CD4-positive, alpha-beta T cell (primary cell): Measurements from ENCODE around the gene TBPL2. TPM values are rescaled to one million over a fixed set of nuclear protein-coding genes. Genes with fewer than 3 reads are reported as not detected.

Experiments used
- ATAC-seq: fragments of 200-7000 bp; cut with Tn5 transposase; one replicate; pipeline ENCODE4 v1.10.0; 2022; ENCODE audit warnings: mild to moderate bottlenecking; ENCODE audit not compliant: poor library complexity
- CTCF ChIA-PET: fragments of 350-600 bp; sonication (Branson Sonifier 250); formaldehyde crosslinking; loops from one replicate; lab custom pipeline; 2021; ENCODE audit warnings: antibody characterized with exemption, inconsistent platforms; lab: Charles Lee
- POLR2A ChIA-PET: fragments of 350-600 bp; sonication (Branson Sonifier 250); formaldehyde crosslinking; loops from one replicate; lab custom pipeline; 2021; ENCODE audit warnings: antibody characterized with exemption, inconsistent platforms; lab: Charles Lee
- DNase-seq, 14 experiments: peaks; one replicate each; pipeline ENCODE4 v3.0.0-alpha.2; 2013 to 2020; ENCODE audit warnings: mixed read lengths in 2 of 14
- H3K27ac ChIP-seq, 2 donors: one replicate each; pipeline versions ENCODE4 v1.5.1 to v1.7.0; 2013; ENCODE audit warnings: low read length in 2 of 2, low read depth in 1 of 2, mild to moderate bottlenecking in 1 of 2
- H3K27me3 ChIP-seq, 2 experiments: 1 replicate in 1 of 2; 2 replicates in 1 of 2; pipeline versions ENCODE4 v1.6.1 to v1.7.0; 2013; ENCODE audit warnings: low read length in 2 of 2, control low read depth in 1 of 2, mild to moderate bottlenecking in 1 of 2, moderate library complexity in 1 of 2; ENCODE audit not compliant: insufficient read depth in 2 of 2, control insufficient read depth in 1 of 2
- H3K36me3 ChIP-seq: one replicate; pipeline ENCODE4 v1.6.1; 2013; ENCODE audit warnings: low read length, control low read depth; ENCODE audit not compliant: insufficient read depth
- H3K4me1 ChIP-seq: one replicate; pipeline ENCODE4 v1.6.1; 2013; ENCODE audit warnings: low read length, control low read depth; ENCODE audit not compliant: insufficient read depth
- H3K4me3 ChIP-seq: one replicate; pipeline ENCODE4 v1.5.1; 2013; ENCODE audit warnings: mild to moderate bottlenecking, low read length, moderate library complexity
- H3K9me3 ChIP-seq, 2 experiments: 1 replicate in 1 of 2; 2 replicates in 1 of 2; pipeline versions ENCODE4 v1.6.1 to v1.7.0; 2013; ENCODE audit warnings: low read length in 2 of 2, mild to moderate bottlenecking in 2 of 2, control low read depth in 1 of 2, moderate library complexity in 1 of 2; ENCODE audit not compliant: control insufficient read depth in 1 of 2, insufficient read depth in 1 of 2
- H3K27ac Mint-ChIP-seq: one replicate; pipeline ENCODE4 v1.8.0; 2020; ENCODE audit warnings: mixed read lengths
- H3K27me3 Mint-ChIP-seq: one replicate; pipeline ENCODE4 v1.8.0; 2021; ENCODE audit warnings: mixed read lengths
- H3K36me3 Mint-ChIP-seq: one replicate; pipeline ENCODE4 v1.8.0; 2021; ENCODE audit warnings: low read depth, mixed read lengths
- H3K4me1 Mint-ChIP-seq: one replicate; pipeline ENCODE4 v1.8.0; 2021; ENCODE audit warnings: low read depth, mixed read lengths
- H3K4me3 Mint-ChIP-seq: one replicate; pipeline ENCODE4 v1.8.0; 2020; ENCODE audit warnings: mild to moderate bottlenecking, mixed read lengths
- H3K9me3 Mint-ChIP-seq: one replicate; pipeline ENCODE4 v1.8.0; 2020; ENCODE audit warnings: mixed read lengths
- intact Hi-C, 2 experiments: fragments of 100-400 bp; cut with DNase I in 1 of 2; cut with micrococcal nuclease in 1 of 2; formaldehyde crosslinking; loops; one replicate each; pipeline versions ENCODE4 v1.15.1 to v1.9.0; 2023 to 2025; cut with DNase I, micrococcal nuclease
- total RNA-seq, 174 experiments: library from RNA in 2 of 174; stranded (reverse) in 2 of 174; gene quantifications; one replicate each; pipeline ENCODE4 v1.2.3 and lab custom pipeline; 2021 to 2026
- TF ChIP-seq, protein P1 (sequence below): fragments of 200-600 bp; IDR thresholded peaks from one replicate; pipeline ENCODE4 v1.8.0; 2022; ENCODE audit warnings: antibody characterized with exemption, mild to moderate bottlenecking

Gene TBPL2
- total RNA-seq, 2 experiments from 2014 or later, result not detected

DNA sequence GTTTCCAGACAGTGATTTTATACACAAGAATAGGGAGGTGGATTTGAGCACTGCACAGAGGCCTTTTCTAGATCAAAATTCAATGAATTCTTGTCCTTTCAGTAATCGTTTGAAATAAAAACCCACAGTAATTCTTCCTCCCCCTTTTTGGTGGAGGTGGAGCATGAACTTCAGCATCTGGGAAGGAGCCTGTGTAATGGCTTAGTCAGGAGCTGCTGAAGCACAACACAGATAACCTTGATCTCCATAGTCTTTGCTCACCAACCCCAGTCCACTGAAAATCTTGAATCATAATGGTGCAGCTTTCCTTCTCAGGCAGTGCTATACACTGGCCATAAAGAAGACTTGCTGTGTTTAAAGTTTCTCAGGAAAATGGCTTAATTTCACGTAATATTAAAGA, 6.4 kb upstream of the TBPL2 start:
- H3K27me3 Mint-ChIP-seq, result no peaks in the 10 kb centered on the region
- H3K4me3 Mint-ChIP-seq, result no peak overlapping the region
- Histone ChIP-seq H3K4me3 (no peak overlapping the region), H3K4me1 (no peaks in the 10 kb centered on the region), H3K9me3 (no peaks in the 10 kb centered on the region), H3K36me3 (no peaks in the 10 kb centered on the region), H3K27me3 (no peaks in the 10 kb centered on the region), H3K27ac (no peak overlapping the region)
- DNase-seq (no peak), ATAC-seq (no peak)
- H3K9me3 Mint-ChIP-seq, result no peaks in the 10 kb centered on the region
- H3K4me1 Mint-ChIP-seq, result no peaks in the 10 kb centered on the region
- no peak overlapping the region for H3K27ac Mint-ChIP-seq
- TF ChIP-seq, protein P1, sequence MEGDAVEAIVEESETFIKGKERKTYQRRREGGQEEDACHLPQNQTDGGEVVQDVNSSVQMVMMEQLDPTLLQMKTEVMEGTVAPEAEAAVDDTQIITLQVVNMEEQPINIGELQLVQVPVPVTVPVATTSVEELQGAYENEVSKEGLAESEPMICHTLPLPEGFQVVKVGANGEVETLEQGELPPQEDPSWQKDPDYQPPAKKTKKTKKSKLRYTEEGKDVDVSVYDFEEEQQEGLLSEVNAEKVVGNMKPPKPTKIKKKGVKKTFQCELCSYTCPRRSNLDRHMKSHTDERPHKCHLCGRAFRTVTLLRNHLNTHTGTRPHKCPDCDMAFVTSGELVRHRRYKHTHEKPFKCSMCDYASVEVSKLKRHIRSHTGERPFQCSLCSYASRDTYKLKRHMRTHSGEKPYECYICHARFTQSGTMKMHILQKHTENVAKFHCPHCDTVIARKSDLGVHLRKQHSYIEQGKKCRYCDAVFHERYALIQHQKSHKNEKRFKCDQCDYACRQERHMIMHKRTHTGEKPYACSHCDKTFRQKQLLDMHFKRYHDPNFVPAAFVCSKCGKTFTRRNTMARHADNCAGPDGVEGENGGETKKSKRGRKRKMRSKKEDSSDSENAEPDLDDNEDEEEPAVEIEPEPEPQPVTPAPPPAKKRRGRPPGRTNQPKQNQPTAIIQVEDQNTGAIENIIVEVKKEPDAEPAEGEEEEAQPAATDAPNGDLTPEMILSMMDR, result no peak
- POLR2A ChIA-PET, result no interaction called here
- no peaks in the 10 kb centered on the region for H3K36me3 Mint-ChIP-seq
- intact Hi-C loops, result loop anchor here (2.0 to 10.0 kb wide), 3 partner anchors 208 to 1028 kb away; no protein-coding TSS in a partner anchor
- CTCF ChIA-PET, result interaction anchor here (0.5 to 1.6 kb wide), 12 partner anchors 9 to 1027 kb away, joined by 3 to 8 read pairs (median 3); no protein-coding TSS in a partner anchor

DNA sequence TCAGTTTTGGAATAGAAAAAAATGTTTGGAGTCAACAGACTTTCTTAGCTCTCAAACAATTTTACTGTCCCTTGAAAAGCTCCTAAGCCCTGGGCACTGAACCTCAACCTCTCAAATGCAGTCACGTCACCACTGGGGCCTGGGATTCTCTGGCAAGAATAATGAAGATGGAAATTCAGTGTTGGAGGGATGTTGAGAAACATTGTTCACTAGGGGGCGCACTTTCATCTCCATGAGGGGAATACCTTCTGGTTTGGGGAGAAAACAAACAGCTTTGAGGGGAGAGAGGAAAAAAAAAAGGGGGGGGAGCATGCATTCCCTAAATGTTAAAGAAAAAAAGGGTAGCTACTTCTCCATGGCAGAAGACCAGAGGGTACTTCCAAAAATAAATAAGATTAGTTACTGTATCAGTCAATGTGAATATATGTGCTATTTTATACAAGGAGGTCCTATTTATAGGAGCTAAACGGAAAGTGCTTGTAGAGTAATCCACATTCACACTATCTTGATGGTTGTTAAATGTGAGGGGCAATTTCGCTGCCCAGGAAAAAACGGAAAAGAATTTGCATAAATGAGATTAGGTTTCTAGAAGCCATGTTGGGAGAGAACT, 5.8 kb upstream of the TBPL2 start:
- ChIA-PET CTCF (interaction anchor here (0.5 to 1.6 kb wide), 14 partner anchors 8 to 1028 kb away, joined by 3 to 8 read pairs (median 3); no protein-coding TSS in a partner anchor), POLR2A (no interaction called here)
- intact Hi-C loops, result loop anchor here (2.0 to 10.0 kb wide), 3 partner anchors 209 to 1029 kb away; no protein-coding TSS in a partner anchor
- no peaks in the 10 kb centered on the region for H3K36me3 Mint-ChIP-seq
- Histone ChIP-seq H3K36me3 (no peaks in the 10 kb centered on the region), H3K27me3 (no peaks in the 10 kb centered on the region), H3K4me1 (no peaks in the 10 kb centered on the region), H3K4me3 (no peak overlapping the region), H3K27ac (no peak overlapping the region), H3K9me3 (no peaks in the 10 kb centered on the region)
- ATAC-seq (no peak), DNase-seq (peak; percentile 12 to 80 (median 36))
- TF ChIP-seq, protein P1, result peak; percentile 68
- H3K4me3 Mint-ChIP-seq, result no peak overlapping the region
- no peaks in the 10 kb centered on the region for H3K4me1 Mint-ChIP-seq
- H3K9me3 Mint-ChIP-seq, result no peaks in the 10 kb centered on the region
- no peaks in the 10 kb centered on the region for H3K27me3 Mint-ChIP-seq
- no peak overlapping the region for H3K27ac Mint-ChIP-seq

DNA sequence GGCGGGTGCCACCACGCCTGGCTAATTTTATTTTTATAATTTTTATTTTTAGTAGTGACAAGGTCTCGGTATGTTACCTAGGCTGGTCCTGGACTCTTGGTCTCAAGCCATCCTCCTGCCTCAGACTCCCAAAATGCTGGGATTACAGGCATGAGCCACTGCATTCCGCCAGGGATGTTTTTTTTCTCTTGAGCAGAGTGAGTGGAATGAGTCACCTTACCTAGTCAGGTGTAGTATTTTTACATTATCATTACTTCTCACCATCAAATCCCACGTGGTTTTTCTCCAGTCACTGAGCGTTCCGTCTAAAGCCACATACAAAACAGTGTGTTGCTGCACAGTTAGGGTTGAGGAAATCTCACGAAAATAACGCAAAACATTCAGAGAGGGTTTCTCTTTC, 870 bp upstream of the TBPL2 start:
- Histone ChIP-seq H3K9me3 (peaks cover 0 to 9% of the 10 kb centered on the region in 2 experiments), H3K4me3 (no peak overlapping the region), H3K27ac (no peak overlapping the region), H3K36me3 (no peaks in the 10 kb centered on the region), H3K4me1 (peaks cover 2% of the 10 kb centered on the region), H3K27me3 (peaks cover 0 to 2% of the 10 kb centered on the region in 2 experiments)
- CTCF ChIA-PET, result no interaction called here
- Mint-ChIP-seq H3K27me3 (no peaks in the 10 kb centered on the region), H3K36me3 (no peaks in the 10 kb centered on the region), H3K27ac (no peak overlapping the region), H3K4me1 (peaks cover 2% of the 10 kb centered on the region), H3K4me3 (no peak overlapping the region), H3K9me3 (no peaks in the 10 kb centered on the region)
- POLR2A ChIA-PET, result no interaction called here
- intact Hi-C loops, result loop anchor here in 1 of 2 experiments (10.0 kb wide), 1 partner anchor 214 kb away; no protein-coding TSS in a partner anchor
- ATAC-seq (no peak), DNase-seq (no peak)
- TF ChIP-seq, protein P1, result no peak
